Ovary (tissue), 10 donors: Measurements from ENCODE around the gene FIG4. TPM values are rescaled to one million over a fixed set of nuclear protein-coding genes. Genes with fewer than 3 reads are reported as not detected.

Experiments used
- DNase-seq, 5 donors: peaks; one replicate each; pipeline ENCODE4 v3.0.0-alpha.2; 2019 to 2020
- H3K27ac ChIP-seq, 2 donors: fragments of 200-600 bp; one replicate each; pipeline versions ENCODE4 v1.5.1 to v1.8.0; 2019 to 2022
- H3K27me3 ChIP-seq: fragments of 200-600 bp; one replicate; pipeline ENCODE4 v1.8.0; 2022
- H3K36me3 ChIP-seq: fragments of 200-600 bp; sonication (generic); one replicate; pipeline ENCODE4 v1.5.1; 2019
- H3K4me1 ChIP-seq: one replicate; pipeline ENCODE4 v1.8.1; 2013; ENCODE audit warnings: mild to moderate bottlenecking, moderate library complexity; ENCODE audit not compliant: insufficient read depth
- H3K4me3 ChIP-seq: fragments of 200-600 bp; sonication (generic); one replicate; pipeline ENCODE4 v1.5.1; 2017
- H3K9me3 ChIP-seq, 2 donors: fragments of 200-600 bp in 1 of 2; sonication (generic) in 1 of 2; one replicate each; pipeline versions ENCODE4 v1.5.1 to v1.8.1; 2013 to 2019; ENCODE audit warnings: mild to moderate bottlenecking in 1 of 2, moderate library complexity in 1 of 2
- CTCF ChIP-seq, 3 donors: fragments of 450-650 bp in 2 of 3; fragments of 200-600 bp in 1 of 3; IDR thresholded peaks; one replicate each; pipeline versions ENCODE4 v1.5.1 to v1.8.0; 2016 to 2022; ENCODE audit warnings: antibody characterized with exemption in 3 of 3, mild to moderate bottlenecking in 1 of 3
- EP300 ChIP-seq: sonication (generic); formaldehyde crosslinking; IDR thresholded peaks from one replicate; pipeline ENCODE4 v1.6.1; 2017; ENCODE audit warnings: antibody characterized with exemption
- POLR2A ChIP-seq: fragments of 450-650 bp; IDR thresholded peaks from one replicate; pipeline ENCODE4 v1.6.1; 2017; ENCODE audit warnings: antibody characterized with exemption, mild to moderate bottlenecking, moderate library complexity
- WGBS, 3 donors: extraction: QIAGEN DNeasy Blood & Tissue Kit in 1 of 3; methylation state at CpG; one replicate each; pipeline versions ENCODE4 v1.1.5 to v1.1.7; 2013 to 2017; 5-methylcytosine and 5-hydroxymethylcytosine counted together
- intact Hi-C, 4 donors: fragments of 100-400 bp; cut with DNase I; formaldehyde crosslinking; loops; one replicate each; pipeline versions ENCODE4 v1.11.0 to v1.15.1; 2022 to 2023
- long read RNA-seq, 3 donors: library from polyadenylated mRNA in 2 of 3; unstranded in 2 of 3; transcript quantifications; one replicate each; pipeline ENCODE4 v2.0.0 and lab custom pipeline, GENCODE V29; 2021 to 2026
- polyA plus RNA-seq, 2 donors: library from polyadenylated mRNA; stranded (reverse); fragments of 200-250 nt in 1 of 2; fragments of 350-450 nt in 1 of 2; fragmentation: Illumina TruSeq in 1 of 2; extraction: RNeasy Lipid Tissue Mini Kit (QIAGEN cat#74804) in 1 of 2; gene quantifications; one replicate each; pipeline ENCODE4 v1.2.3, GENCODE V29; 2013 to 2014
- total RNA-seq, 7 donors: library from RNA; depleted of rRNA in 2 of 7; stranded (reverse); fragments of >200 nt in 2 of 7; fragmentation: NEBNext Ultra II Directional in 3 of 7; extraction: Animal tissue kit (Norgen Biotek cat#: 25700) in 3 of 7; gene quantifications; one replicate each; pipeline versions ENCODE4 v1.1.0 to v1.2.4, GENCODE V29; 2016 to 2023
- donor health status: DM: no; HTN: no; CAD: no; lungs with moderate emphysema.
- donor health status: DM: no; HTN: no; CAD: no.
- donor health status: Bipolar disorder and iron deficiency.
- donor health status: DM: yes; HTN: yes; CAD: no.
- donor health status: DM: no; HTN: no; CAD: no.
- donor health status: DM: yes; HTN: yes; CAD: no.

FIG4 gene
- 10 to 100 TPM in 6 of 7 donors, 1 to 10 TPM in 1; 7.6 to 15.8 (median 13.3) TPM for total RNA-seq
- 10 to 100 TPM in 1 of 2 donors, 1 to 10 TPM in 1; 7.4 to 17.5 TPM for polyA plus RNA-seq
- long read RNA-seq, donor 1, transcript FIG4-201 (23 exons, 3,011 nt): major isoform, 23 of 30 reads
- long read RNA-seq, donor 1, partial matches to known transcripts: 5 of 30 reads
- long read RNA-seq, donor 1, other reads (novel, unspliced or antisense): 2 of 30 reads
- long read RNA-seq, donor 2, transcript FIG4-201 (23 exons, 3,011 nt): major isoform, 7 of 24 reads
- long read RNA-seq, donor 2, partial matches to known transcripts: 17 of 24 reads
- long read RNA-seq, donor 2, other reads (novel, unspliced or antisense): 0 of 24 reads
- long read RNA-seq, donor 3, transcript FIG4-201 (23 exons, 3,011 nt): major isoform, 25 of 32 reads
- long read RNA-seq, donor 3, partial matches to known transcripts: 0 of 32 reads
- long read RNA-seq, donor 3, other reads (novel, unspliced or antisense): 7 of 32 reads

GRCh38 chr6:109690737-109691621 lies at the start of gene FIG4, which contains the start of gene AK9:
TSS of gene FIG4 (plus strand) at chr6:109691296. CDS start at chr6:109691436, 140 bp downstream.
TSS of gene AK9 (minus strand) at chr6:109691202. CDS start at chr6:109675745, 15,457 bp downstream.
- no peaks in the 10 kb centered on the region for H3K27me3 ChIP-seq
- peak within 1 kb of the TSS; percentile 19 to 78 for H3K27ac ChIP-seq
- H3K4me1 ChIP-seq: no peaks in the 10 kb centered on the region
- peak within 1 kb of the TSS; percentile 60 for H3K4me3 ChIP-seq
- TF ChIP-seq POLR2A: peak; percentile 19
- TF ChIP-seq CTCF (IDR thresholded peaks at IDR 0.05): no peak
- H3K9me3 ChIP-seq: no peaks in the 10 kb centered on the region
- no peaks in the 10 kb centered on the region for H3K36me3 ChIP-seq
- DNase-seq: peak; percentile 86 to 92 (median 88)
- 0 to 1% (median 0%) methylated on average over 47 of the region's 47 CpGs for WGBS, 3 donors
- intact Hi-C loops: loop anchor here in 1 of 4 donors (10.0 kb wide), 1 partner anchor 496 kb away; no protein-coding TSS in a partner anchor

DNA sequence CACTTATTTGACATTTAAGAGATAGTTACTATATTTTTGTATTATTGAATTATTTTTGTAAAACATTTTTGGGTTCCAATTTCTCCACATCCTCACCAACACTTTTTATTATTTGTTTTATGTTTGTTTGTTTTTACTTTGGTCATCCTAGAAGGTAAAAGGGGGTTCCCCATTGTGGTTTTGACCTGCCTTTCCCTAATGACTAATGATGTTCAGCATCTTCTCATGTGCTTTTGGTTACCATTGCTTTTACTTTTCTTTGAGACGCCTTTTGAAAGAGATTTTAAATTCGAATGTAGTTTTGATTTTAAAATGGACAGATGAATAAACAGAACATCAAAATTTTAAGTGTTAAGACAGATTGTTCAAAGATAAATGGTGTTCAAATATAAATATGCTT lies 47.0 kb upstream of the FIG4 start:
- Histone ChIP-seq H3K4me3 (no peak overlapping the region), H3K36me3 (no peaks in the 10 kb centered on the region), H3K4me1 (no peaks in the 10 kb centered on the region), H3K27ac (no peak overlapping the region), H3K27me3 (no peaks in the 10 kb centered on the region), H3K9me3 (peaks cover 0 to 4% of the 10 kb centered on the region in 2 donors)
- intact Hi-C loops: no loop called here
- TF ChIP-seq CTCF (IDR thresholded peaks at IDR 0.05) (no peak), EP300 (no peak), POLR2A (no peak)
- no peak for DNase-seq
- 90 to 95% (median 95%) methylated on average over 2 of the region's 2 CpGs for WGBS, 3 donors

DNA sequence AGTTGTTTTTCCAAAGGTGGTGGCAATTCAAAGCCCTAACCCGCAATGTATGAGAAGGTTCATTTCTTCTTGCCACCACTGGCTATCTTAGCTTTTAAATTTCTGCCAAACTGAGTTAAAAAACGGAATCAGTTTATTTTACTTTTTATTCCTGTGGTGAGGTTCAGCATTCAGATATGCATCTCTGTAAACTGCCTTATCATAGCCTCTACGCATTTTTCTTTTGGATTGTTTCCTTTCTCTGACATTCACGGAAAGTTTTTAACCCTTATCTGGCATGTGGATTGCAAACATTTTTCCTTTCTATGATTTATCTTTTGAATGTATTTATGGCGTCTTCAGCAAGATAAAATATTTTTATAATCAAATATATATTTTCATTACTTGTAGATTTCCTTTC lies 37.8 kb upstream of the FIG4 start:
- Histone ChIP-seq H3K4me1 (no peaks in the 10 kb centered on the region), H3K27ac (no peak overlapping the region), H3K4me3 (no peak overlapping the region), H3K27me3 (no peaks in the 10 kb centered on the region), H3K36me3 (no peaks in the 10 kb centered on the region), H3K9me3 (no peaks in the 10 kb centered on the region)
- intact Hi-C loops: no loop called here
- TF ChIP-seq CTCF (IDR thresholded peaks at IDR 0.05): no peak
- no peak for TF ChIP-seq EP300
- TF ChIP-seq POLR2A: no peak
- no peak for DNase-seq
- 37 to 52% (median 39%) methylated on average over 5 of the region's 5 CpGs for WGBS, 3 donors

DNA sequence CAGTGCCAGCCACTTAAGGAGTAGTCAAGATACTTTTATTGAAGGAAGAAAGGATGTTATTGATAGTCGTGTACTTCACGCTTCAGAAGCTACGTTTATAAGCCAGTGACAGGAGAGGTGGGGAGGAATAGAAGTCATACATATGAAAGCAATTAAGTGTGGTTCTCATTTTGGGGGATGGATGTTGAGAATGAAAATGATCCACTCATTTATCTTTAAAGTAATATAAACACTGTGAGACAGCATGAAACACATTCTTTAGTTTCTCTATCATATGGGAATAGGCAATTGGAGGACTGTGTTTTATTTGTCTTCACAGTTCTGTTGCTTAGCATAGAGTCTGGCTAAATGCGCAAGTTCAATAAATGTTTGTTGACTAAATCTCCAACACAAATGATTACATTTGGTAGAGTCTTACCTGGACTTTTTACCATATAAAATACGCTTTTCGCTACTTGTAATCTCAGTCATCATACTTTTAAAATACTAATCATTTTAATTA lies 35.3 kb upstream of the FIG4 start:
- 79 to 83% (median 81%) methylated on average over 6 of the region's 6 CpGs for WGBS, 3 donors
- no peaks in the 10 kb centered on the region for H3K9me3 ChIP-seq

More for the DNA sequence above, 35.3 kb upstream of the FIG4 start:
- intact Hi-C loops: no loop called here
- no peaks in the 10 kb centered on the region for H3K4me1 ChIP-seq
- no peaks in the 10 kb centered on the region for H3K27me3 ChIP-seq
- no peak overlapping the region for H3K4me3 ChIP-seq
- no peaks in the 10 kb centered on the region for H3K36me3 ChIP-seq
- H3K27ac ChIP-seq: no peak overlapping the region
- no peak for TF ChIP-seq POLR2A
- no peak for DNase-seq
